ENCODE data around the gene KDM4B.
A peak's percentile ranks its signal among the peaks of the same experiment; 100 is the strongest.

The KDM4B gene

DNA sequence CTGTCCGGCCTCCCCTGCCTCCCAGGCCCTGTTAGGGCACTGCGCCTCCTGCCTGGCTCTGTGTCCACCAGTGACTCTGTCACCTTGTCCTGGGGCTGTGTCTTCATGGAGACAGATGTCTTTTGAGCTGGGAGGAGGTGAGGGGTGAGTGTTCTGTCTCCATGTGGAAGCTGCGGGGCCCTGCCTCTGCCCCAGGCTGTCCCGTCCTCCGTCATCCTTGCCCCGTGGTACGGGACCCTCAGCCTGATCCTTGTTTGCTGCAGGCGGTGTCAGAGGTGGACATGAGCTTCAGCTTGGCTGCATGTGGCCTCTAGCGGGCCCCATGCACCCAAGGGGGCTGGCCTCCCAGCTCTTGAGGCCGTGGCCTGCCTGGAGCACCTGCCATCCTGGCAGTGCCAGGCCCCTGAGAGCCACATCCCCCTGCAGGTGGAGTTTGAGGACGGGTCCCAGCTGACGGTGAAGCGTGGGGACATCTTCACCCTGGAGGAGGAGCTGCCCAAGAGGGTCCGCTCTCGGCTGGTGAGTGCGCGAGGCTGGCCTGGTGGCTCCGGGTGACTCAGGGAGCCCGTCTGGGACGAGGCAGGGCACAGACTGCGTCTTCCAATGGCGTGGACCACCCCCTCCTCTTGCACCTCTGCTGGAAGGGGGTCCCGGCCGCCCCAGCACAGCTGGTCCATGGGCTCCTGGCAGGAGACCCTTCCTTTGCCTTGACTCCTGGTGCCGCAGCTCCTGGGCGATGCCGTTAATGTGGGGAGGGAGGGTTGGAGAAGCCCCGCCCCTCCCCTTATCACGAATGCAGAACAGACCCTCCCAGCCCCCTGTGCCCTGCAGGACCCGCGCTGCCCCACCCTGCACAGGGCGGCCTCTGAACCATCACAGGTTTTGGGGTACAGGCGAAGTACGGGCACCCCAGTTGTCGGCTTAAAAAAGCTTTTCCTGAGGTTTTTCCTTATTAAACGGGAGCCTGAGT is 181.3 kb downstream of the KDM4B start:
- TF ChIP-seq, protein P1, sequence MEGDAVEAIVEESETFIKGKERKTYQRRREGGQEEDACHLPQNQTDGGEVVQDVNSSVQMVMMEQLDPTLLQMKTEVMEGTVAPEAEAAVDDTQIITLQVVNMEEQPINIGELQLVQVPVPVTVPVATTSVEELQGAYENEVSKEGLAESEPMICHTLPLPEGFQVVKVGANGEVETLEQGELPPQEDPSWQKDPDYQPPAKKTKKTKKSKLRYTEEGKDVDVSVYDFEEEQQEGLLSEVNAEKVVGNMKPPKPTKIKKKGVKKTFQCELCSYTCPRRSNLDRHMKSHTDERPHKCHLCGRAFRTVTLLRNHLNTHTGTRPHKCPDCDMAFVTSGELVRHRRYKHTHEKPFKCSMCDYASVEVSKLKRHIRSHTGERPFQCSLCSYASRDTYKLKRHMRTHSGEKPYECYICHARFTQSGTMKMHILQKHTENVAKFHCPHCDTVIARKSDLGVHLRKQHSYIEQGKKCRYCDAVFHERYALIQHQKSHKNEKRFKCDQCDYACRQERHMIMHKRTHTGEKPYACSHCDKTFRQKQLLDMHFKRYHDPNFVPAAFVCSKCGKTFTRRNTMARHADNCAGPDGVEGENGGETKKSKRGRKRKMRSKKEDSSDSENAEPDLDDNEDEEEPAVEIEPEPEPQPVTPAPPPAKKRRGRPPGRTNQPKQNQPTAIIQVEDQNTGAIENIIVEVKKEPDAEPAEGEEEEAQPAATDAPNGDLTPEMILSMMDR (conservative IDR thresholded peaks at IDR 0.05): no peak
- TF ChIP-seq ZFX (IDR thresholded peaks at IDR 0.05): no peak
- no peak overlapping the region for H3K27ac ChIP-seq

DNA sequence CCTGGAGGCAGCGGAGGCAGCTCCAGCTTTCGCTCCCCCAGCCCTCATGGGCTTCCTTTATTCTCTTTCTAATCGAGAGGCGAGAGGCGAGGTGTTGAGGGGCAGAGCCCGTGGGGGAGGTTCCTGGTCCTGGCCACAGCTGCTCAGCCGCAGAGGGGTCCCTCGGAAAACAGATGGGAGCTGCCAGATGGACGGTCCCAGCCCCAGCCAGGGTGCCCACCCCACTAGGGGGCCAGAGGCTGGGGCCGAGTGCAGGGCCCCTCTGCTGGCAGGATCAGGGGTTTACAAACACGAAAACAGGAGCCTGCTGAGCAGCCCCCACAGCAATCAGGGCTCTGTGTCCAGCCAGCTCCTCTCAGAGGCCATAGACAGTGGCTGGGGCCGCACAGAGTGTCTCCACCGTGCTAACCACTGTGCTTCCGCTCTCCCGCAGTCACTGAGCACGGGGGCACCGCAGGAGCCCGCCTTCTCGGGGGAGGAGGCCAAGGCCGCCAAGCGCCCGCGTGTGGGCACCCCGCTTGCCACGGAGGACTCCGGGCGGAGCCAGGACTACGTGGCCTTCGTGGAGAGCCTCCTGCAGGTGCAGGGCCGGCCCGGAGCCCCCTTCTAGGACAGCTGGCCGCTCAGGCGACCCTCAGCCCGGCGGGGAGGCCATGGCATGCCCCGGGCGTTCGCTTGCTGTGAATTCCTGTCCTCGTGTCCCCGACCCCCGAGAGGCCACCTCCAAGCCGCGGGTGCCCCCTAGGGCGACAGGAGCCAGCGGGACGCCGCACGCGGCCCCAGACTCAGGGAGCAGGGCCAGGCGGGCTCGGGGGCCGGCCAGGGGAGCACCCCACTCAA is 182.2 kb downstream of the KDM4B start:
- H3K27ac ChIP-seq: no peak overlapping the region
- TF ChIP-seq, protein P1 (conservative IDR thresholded peaks at IDR 0.05): no peak
- no peak for TF ChIP-seq ZFX (IDR thresholded peaks at IDR 0.05)

DNA sequence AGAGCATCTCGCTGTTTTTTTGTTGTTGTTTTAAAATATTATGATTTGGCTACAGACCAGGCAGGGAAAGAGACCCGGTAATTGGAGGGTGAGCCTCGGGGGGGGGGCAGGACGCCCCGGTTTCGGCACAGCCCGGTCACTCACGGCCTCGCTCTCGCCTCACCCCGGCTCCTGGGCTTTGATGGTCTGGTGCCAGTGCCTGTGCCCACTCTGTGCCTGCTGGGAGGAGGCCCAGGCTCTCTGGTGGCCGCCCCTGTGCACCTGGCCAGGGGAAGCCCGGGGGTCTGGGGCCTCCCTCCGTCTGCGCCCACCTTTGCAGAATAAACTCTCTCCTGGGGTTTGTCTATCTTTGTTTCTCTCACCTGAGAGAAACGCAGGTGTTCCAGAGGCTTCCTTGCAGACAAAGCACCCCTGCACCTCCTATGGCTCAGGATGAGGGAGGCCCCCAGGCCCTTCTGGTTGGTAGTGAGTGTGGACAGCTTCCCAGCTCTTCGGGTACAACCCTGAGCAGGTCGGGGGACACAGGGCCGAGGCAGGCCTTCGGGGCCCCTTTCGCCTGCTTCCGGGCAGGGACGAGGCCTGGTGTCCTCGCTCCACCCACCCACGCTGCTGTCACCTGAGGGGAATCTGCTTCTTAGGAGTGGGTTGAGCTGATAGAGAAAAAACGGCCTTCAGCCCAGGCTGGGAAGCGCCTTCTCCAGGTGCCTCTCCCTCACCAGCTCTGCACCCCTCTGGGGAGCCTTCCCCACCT is 183.3 kb downstream of the KDM4B start:
- H3K27ac ChIP-seq: no peak overlapping the region
- TF ChIP-seq, protein P1 (conservative IDR thresholded peaks at IDR 0.05): no peak
- TF ChIP-seq ZFX (IDR thresholded peaks at IDR 0.05): no peak

DNA sequence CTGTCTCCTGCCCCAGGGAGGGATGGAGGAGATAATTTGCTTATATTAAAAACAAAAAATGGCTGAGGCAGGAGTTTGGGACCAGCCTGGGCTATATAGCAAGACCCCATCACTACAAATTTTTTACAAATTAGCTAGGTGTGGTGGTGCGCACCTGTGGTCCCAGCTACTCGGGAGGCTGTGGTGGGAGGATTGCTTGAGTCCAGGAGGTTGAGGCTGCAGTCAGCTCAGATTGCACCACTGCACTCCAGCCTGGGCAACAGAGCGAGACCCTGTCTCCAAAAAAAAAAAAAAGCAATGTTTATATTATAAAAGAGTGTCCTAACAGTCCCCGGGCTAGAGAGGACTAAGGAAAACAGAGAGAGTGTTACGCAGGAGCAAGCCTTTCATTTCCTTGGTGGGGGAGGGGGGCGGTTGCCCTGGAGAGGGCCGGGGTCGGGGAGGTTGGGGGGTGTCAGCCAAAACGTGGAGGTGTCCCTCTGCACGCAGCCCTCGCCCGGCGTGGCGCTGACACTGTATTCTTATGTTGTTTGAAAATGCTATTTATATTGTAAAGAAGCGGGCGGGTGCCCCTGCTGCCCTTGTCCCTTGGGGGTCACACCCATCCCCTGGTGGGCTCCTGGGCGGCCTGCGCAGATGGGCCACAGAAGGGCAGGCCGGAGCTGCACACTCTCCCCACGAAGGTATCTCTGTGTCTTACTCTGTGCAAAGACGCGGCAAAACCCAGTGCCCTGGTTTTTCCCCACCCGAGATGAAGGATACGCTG is 184.0 kb downstream of the KDM4B start:
- H3K27ac ChIP-seq: no peak overlapping the region
- TF ChIP-seq ZFX (IDR thresholded peaks at IDR 0.05): no peak
- TF ChIP-seq, protein P1 (conservative IDR thresholded peaks at IDR 0.05): no peak

DNA sequence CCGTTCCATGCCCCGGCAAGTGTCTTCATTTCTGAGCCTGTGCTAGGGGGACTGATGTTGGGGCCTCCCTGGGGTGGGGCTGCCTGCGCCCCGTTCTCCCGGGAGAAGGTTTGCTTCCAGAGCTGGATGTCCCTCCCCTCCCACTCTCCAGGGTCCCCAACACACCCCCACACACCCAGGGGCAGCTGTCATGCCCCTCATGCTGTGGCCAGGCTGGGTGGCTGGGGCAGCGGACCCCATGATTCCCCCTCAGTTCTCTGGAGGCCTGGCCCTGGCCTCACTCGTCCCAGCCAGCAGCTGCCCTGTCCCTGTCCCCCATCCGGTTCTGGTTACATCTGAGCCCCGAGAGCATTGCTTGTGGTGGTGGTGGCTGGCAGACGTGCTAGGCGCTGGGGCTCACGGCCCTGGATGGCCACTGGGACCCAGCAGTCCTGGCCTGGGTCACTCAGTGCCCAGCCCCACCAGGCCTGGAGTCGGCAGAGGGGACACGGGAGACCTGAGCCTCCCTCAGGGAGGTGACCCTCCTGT is 184.8 kb downstream of the KDM4B start:
- no peak for TF ChIP-seq ZFX (IDR thresholded peaks at IDR 0.05)
- TF ChIP-seq, protein P1 (conservative IDR thresholded peaks at IDR 0.05): no peak
- H3K27ac ChIP-seq: no peak overlapping the region

DNA sequence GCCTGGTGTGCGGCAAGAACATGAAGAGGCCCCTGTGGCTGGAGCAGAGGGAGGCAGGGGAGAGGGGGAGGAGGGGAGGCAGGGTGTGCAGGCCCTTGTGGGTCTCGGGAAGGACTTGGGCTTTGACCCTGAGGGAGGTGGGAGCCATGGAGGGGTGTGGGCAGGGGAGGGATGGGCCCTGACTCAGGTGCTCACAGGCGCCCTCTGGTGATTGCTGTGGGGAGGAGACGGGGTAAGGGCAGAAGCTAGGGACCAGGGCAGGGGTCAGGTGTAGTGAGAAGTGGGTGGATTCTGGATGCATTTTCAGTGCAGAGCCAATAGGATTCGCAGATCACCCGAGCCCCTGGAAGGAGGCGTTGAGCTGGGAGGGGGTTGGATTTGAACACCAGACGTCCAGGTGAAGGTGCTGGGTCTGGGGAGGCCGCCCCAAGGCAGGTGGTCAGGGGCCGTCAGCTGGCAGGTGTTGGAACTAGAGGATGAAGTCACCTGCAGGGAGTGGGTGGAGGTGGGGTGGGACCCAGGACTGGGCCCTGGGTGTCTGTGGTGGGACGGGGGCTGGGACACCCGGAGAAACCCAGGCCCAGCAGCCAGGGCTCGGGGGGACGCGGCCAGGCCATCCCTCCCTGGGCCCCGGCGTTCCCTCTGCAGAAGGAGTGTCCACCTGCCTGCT is 185.4 kb downstream of the KDM4B start:
- H3K27ac ChIP-seq: no peak overlapping the region
- TF ChIP-seq, protein P1 (conservative IDR thresholded peaks at IDR 0.05): peak; percentile 72
- TF ChIP-seq ZFX (IDR thresholded peaks at IDR 0.05): no peak

All from C4-2B (cell line).